ENCODE data around the gene RSPH9.
"Not testable (repeated sequence)": the region's sequence is repeated elsewhere in the genome, so short reads cannot be mapped to it uniquely, and the experiment has no call there.

- TF ChIP-seq CTCF, POLR2A (IDR thresholded peaks at IDR 0.05): not testable (repeated sequence)
These were observed 8.0 kb downstream of the RSPH9 start for GRCh38 chr6:43652822-43653221.

Data from suprapubic skin (tissue), 3 donors.